Liver (tissue), 3 donors: ENCODE data around the gene DAP3.
"Not testable (repeated sequence)": the region's sequence is repeated elsewhere in the genome, so short reads cannot be mapped to it uniquely, and the experiment has no call there.

Experiments used
- CTCF ChIP-seq: fragments of 150-350 bp; IDR thresholded peaks from 2 replicates; pipeline ENCODE4 v1.5.1; 2017; ENCODE audit warnings: improper control_type of control experiment, low read depth, low read length; ENCODE audit not compliant: missing input control
- GABPA ChIP-seq, 2 donors: IDR thresholded peaks in 1 of 2; conservative IDR thresholded peaks in 1 of 2; 2 replicates each; pipeline ENCODE4 v1.6.1; 2016; ENCODE audit warnings: antibody characterized with exemption in 2 of 2, mild to moderate bottlenecking in 1 of 2, moderate library complexity in 1 of 2
- HNF4A ChIP-seq, 2 donors: conservative IDR thresholded peaks; 2 replicates each; pipeline ENCODE4 v1.6.1; 2016; ENCODE audit warnings: antibody characterized with exemption in 2 of 2, mild to moderate bottlenecking in 2 of 2
- JUND ChIP-seq, 2 donors: IDR thresholded peaks; 2 replicates each; pipeline ENCODE4 v1.6.1; 2016; ENCODE audit warnings: antibody characterized with exemption in 2 of 2
- MAX ChIP-seq: IDR thresholded peaks from 2 replicates; pipeline ENCODE4 v1.6.1; 2016; ENCODE audit warnings: antibody characterized with exemption
- RAD21 ChIP-seq, 2 donors: IDR thresholded peaks; 2 replicates each; pipeline ENCODE4 v1.6.1; 2016; ENCODE audit warnings: antibody characterized with exemption in 2 of 2, mild to moderate bottlenecking in 2 of 2
- REST ChIP-seq: IDR thresholded peaks from 2 replicates; pipeline ENCODE4 v1.6.1; 2016; ENCODE audit warnings: antibody characterized with exemption, mild to moderate bottlenecking
- RXRA ChIP-seq, 2 donors: IDR thresholded peaks; 2 replicates each; pipeline ENCODE4 v1.6.1; 2017 to 2018; ENCODE audit warnings: antibody characterized with exemption in 2 of 2, mild to moderate bottlenecking in 1 of 2
- SP1 ChIP-seq: IDR thresholded peaks from 2 replicates; pipeline ENCODE4 v1.6.1; 2018; ENCODE audit warnings: antibody characterized with exemption, mild to moderate bottlenecking
- TAF1 ChIP-seq: conservative IDR thresholded peaks from 2 replicates; pipeline ENCODE4 v1.6.1; 2016; ENCODE audit warnings: antibody characterized with exemption, mild to moderate bottlenecking
- YY1 ChIP-seq: IDR thresholded peaks from 2 replicates; pipeline ENCODE4 v1.6.1; 2016; ENCODE audit warnings: antibody characterized with exemption, mild to moderate bottlenecking
- donor health status: healthy.
- donor health status: healthy.

- not testable (repeated sequence) for TF ChIP-seq CTCF; GABPA (IDR thresholded peaks at IDR 0.05 in 1 of 2, conservative IDR thresholded peaks at IDR 0.05 in 1 of 2); SP1; TAF1; MAX; RXRA (IDR thresholded peaks at IDR 0.05); YY1; HNF4A (conservative IDR thresholded peaks at IDR 0.05); JUND (IDR thresholded peaks at IDR 0.05); REST
- peak; percentile 32 to 60 for TF ChIP-seq RAD21 (IDR thresholded peaks at IDR 0.05)
Observed at GRCh38 chr1:155712636-155713035, 23.7 kb downstream of the DAP3 start.
